ENCODE measurements around the gene ADORA2A. TPM values are rescaled to one million over a fixed set of nuclear protein-coding genes. Genes with fewer than 3 reads are reported as not detected.
A peak's percentile ranks its signal among the peaks of the same experiment; 100 is the strongest.

The ADORA2A gene
- total RNA-seq, 4 donors from 2014 or later: 1.7 to 4.5 (median 2.5) TPM

- TF ChIP-seq, protein P1, sequence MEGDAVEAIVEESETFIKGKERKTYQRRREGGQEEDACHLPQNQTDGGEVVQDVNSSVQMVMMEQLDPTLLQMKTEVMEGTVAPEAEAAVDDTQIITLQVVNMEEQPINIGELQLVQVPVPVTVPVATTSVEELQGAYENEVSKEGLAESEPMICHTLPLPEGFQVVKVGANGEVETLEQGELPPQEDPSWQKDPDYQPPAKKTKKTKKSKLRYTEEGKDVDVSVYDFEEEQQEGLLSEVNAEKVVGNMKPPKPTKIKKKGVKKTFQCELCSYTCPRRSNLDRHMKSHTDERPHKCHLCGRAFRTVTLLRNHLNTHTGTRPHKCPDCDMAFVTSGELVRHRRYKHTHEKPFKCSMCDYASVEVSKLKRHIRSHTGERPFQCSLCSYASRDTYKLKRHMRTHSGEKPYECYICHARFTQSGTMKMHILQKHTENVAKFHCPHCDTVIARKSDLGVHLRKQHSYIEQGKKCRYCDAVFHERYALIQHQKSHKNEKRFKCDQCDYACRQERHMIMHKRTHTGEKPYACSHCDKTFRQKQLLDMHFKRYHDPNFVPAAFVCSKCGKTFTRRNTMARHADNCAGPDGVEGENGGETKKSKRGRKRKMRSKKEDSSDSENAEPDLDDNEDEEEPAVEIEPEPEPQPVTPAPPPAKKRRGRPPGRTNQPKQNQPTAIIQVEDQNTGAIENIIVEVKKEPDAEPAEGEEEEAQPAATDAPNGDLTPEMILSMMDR (IDR thresholded peaks at IDR 0.05): no peak
- peak; percentile 70 for ATAC-seq (ENCODE audit: low FRiP score)
Observed at GRCh38 chr22:24474221-24474620, 46.8 kb downstream of the ADORA2A start.

GRCh38 chr22:24474649-24475255 is 47.4 kb downstream of the ADORA2A start:
- ATAC-seq (ENCODE audit: low FRiP score) (no peak), DNase-seq (ENCODE audit: low spot score) (no peak)
- TF ChIP-seq, protein P1 (IDR thresholded peaks at IDR 0.05): no peak

More at GRCh38 chr22:24474221-24474620, 46.8 kb downstream of the ADORA2A start:
- DNase-seq (ENCODE audit: low spot score): no peak

- DNase-seq (ENCODE audit: low spot score) (no peak), ATAC-seq (ENCODE audit: low FRiP score) (no peak)
- TF ChIP-seq, protein P1 (IDR thresholded peaks at IDR 0.05): no peak
Observed at GRCh38 chr22:24481641-24482040, 54.2 kb downstream of the ADORA2A start.

GRCh38 chr22:24482575-24482974 is 55.2 kb downstream of the ADORA2A start:
- ATAC-seq (ENCODE audit: low FRiP score): peak; percentile 92
- TF ChIP-seq, protein P1 (IDR thresholded peaks at IDR 0.05): no peak
- DNase-seq (ENCODE audit: low spot score): no peak

DNA sequence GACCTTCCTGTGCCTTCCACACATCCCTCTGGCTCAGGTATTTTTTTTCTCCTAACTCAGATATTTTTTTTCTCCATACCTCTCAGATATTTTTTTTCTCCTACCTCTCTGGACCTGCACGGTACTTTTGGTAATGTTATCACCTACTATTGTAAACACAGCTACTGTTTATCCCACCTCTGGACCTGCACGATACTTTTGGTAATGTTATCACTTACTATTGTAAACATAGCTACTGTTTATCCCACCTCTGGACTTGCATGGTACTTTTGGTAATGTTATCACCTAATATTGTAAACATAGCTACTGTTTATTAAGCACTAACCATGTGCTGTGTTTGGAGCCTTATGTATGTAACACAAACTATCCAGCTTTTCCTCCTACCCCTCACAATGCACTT is 55.6 kb downstream of the ADORA2A start:
- ATAC-seq (ENCODE audit: low FRiP score) (no peak), DNase-seq (ENCODE audit: low spot score) (no peak)
- TF ChIP-seq, protein P1 (IDR thresholded peaks at IDR 0.05): no peak

DNA sequence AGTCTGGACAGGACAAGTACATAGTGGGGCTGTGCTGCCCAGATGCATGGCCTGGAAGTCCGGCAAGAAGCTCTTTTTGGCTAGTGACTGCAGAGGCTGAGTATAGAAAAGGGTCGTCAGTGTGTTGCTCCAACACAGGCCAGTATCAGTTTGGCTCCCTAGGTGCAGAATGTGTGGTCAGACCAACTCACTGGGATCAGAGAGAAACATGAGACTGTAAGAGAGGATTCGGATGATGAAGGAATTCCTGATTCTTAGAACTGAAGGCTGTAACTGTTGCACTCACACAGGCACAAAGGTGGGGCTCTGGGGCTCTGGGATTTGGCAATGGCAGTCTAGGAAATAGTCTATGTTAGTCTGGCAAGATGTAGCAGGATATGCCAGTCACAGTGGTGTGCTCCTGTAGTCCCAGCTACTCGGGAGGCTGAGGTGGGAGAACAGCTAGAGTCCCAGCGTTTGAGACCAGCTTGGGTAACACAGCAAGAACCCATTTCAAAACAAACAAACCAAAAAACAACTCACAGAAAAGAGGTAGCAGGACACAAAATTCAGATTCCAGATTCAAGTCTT is 56.7 kb downstream of the ADORA2A start:
- ATAC-seq (ENCODE audit: low FRiP score) (no peak), DNase-seq (ENCODE audit: low spot score) (no peak)
- TF ChIP-seq, protein P1 (IDR thresholded peaks at IDR 0.05): no peak

GRCh38 chr22:24485170-24485569 is 57.8 kb downstream of the ADORA2A start:
- TF ChIP-seq, protein P1 (IDR thresholded peaks at IDR 0.05): no peak
- ATAC-seq (ENCODE audit: low FRiP score) (no peak), DNase-seq (ENCODE audit: low spot score) (no peak)

Measured in omental fat pad (tissue), 4 donors.